HG02970 (cell line): ENCODE data around the gene PGK1.

Experiments used
- ATAC-seq: cut with Tn5 transposase; IDR thresholded peaks from one replicate; pipeline ENCODE4 v1.9.1; 2021; ENCODE audit warnings: mild to moderate bottlenecking, moderate library complexity, moderate number of reproducible peaks; ENCODE audit not compliant: unreplicated experiment, low FRiP score

The PGK1 gene

GRCh38 chrX:78165425-78165824 lies 61.4 kb downstream of the PGK1 start:
- ATAC-seq: no peak

- ATAC-seq: no peak
Observed at GRCh38 chrX:78168065-78168464, 64.0 kb downstream of the PGK1 start.
